GM06990 (cell line): Measurements from ENCODE around the gene ZNF319.

ENCODE experiments used
- DNase-seq: peaks from one replicate; pipeline ENCODE4 v3.0.0-alpha.2; 2011; ENCODE audit not compliant: insufficient read length; ENCODE audit errors: extremely low read depth
- H3K27me3 ChIP-seq: replicated peaks from 2 replicates; pipeline ENCODE4 v1.6.0; 2011; ENCODE audit warnings: low read length; ENCODE audit not compliant: control insufficient read depth, insufficient read depth
- H3K36me3 ChIP-seq: 2 replicates; pipeline ENCODE4 v1.5.1; 2011; ENCODE audit warnings: low read length; ENCODE audit not compliant: control insufficient read depth, insufficient read depth
- H3K4me3 ChIP-seq: replicated peaks from 2 replicates; pipeline ENCODE4 v1.5.1; 2011; ENCODE audit warnings: low read depth, mild to moderate bottlenecking, control low read depth, low read length
- CTCF ChIP-seq: IDR thresholded peaks from 2 replicates; pipeline ENCODE4 v1.5.1; 2011; ENCODE audit warnings: low read length, control low read depth, mild to moderate bottlenecking, inconsistent platforms; ENCODE audit not compliant: insufficient read depth, poor library complexity, severe bottlenecking

The ZNF319 gene

GRCh38 chr16:57994778-57995177, 5.7 kb downstream of the ZNF319 start:
- DNase-seq, result no peak
- no peaks in the 10 kb centered on the region for H3K27me3 ChIP-seq
- peaks cover 12% of the 10 kb centered on the region for H3K36me3 ChIP-seq
- peak; percentile 56 for TF ChIP-seq CTCF
- H3K4me3 ChIP-seq, result no peak overlapping the region

- H3K36me3 ChIP-seq, result peaks cover 12% of the 10 kb centered on the region
- H3K27me3 ChIP-seq, result no peaks in the 10 kb centered on the region
- DNase-seq, result no peak
- no peak overlapping the region for H3K4me3 ChIP-seq
- no peak for TF ChIP-seq CTCF
These were observed 6.1 kb downstream of the ZNF319 start for GRCh38 chr16:57994361-57994760.

GRCh38 chr16:57993897-57994296, 6.6 kb downstream of the ZNF319 start:
- H3K27me3 ChIP-seq, result no peaks in the 10 kb centered on the region
- DNase-seq, result no peak
- H3K4me3 ChIP-seq, result no peak overlapping the region

GRCh38 chr16:57993438-57993837, 7.0 kb downstream of the ZNF319 start:
- H3K27me3 ChIP-seq, result no peaks in the 10 kb centered on the region
- peaks cover 12% of the 10 kb centered on the region for H3K36me3 ChIP-seq
- no peak for TF ChIP-seq CTCF
- no peak overlapping the region for H3K4me3 ChIP-seq
- DNase-seq, result no peak

More at GRCh38 chr16:57993897-57994296, 6.6 kb downstream of the ZNF319 start:
- no peak for TF ChIP-seq CTCF
- H3K36me3 ChIP-seq, result peaks cover 12% of the 10 kb centered on the region

- no peak overlapping the region for H3K4me3 ChIP-seq
- H3K36me3 ChIP-seq, result peaks cover 5% of the 10 kb centered on the region
- no peak for DNase-seq
- no peak for TF ChIP-seq CTCF
- no peaks in the 10 kb centered on the region for H3K27me3 ChIP-seq
These were observed 8.4 kb downstream of the ZNF319 start for GRCh38 chr16:57992084-57992483.

GRCh38 chr16:57991551-57992059, 8.9 kb downstream of the ZNF319 start:
- Histone ChIP-seq H3K27me3 (no peaks in the 10 kb centered on the region), H3K36me3 (peaks cover 4% of the 10 kb centered on the region), H3K4me3 (no peak overlapping the region)
- no peak for DNase-seq
- no peak for TF ChIP-seq CTCF
